A549 (cell line): ENCODE data around the gene FBXO34. TPM values are rescaled to one million over a fixed set of nuclear protein-coding genes. Genes with fewer than 3 reads are reported as not detected.

Experiments
- ATAC-seq, 2 experiments: fragments of 200-7000 bp in 1 of 2; fragments of >200 bp in 1 of 2; cut with Nextera tagmentation in 1 of 2; cut with Tn5 transposase in 1 of 2; 3 replicates each; pipeline versions ENCODE4 v1.8.0 to v1.9.1; 2018 to 2020; ENCODE audit warnings: mild to moderate bottlenecking in 1 of 2, moderate library complexity in 1 of 2
- CTCF ChIA-PET: fragments of 300-600 bp; sonication (Branson Sonifier 250); formaldehyde crosslinking; extraction: SDS; loops from one replicate; lab custom pipeline; 2021; ENCODE audit warnings: antibody characterized with exemption, inconsistent platforms; lab: Yijun Ruan, JAX
- POLR2A ChIA-PET: fragments of 350-600 bp; formaldehyde crosslinking; extraction: SDS; loops from one replicate; lab custom pipeline; 2021; ENCODE audit warnings: antibody characterized with exemption, inconsistent platforms; lab: Yijun Ruan, JAX
- DNase-seq, 2 experiments: peaks; one replicate each; pipeline versions ENCODE4 v3.0.0 to v3.0.0-alpha.2; 2011 to 2016; ENCODE audit warnings: low read depth in 1 of 2, low spot score in 1 of 2
- FAIRE-seq: peaks from 2 replicates; lab custom pipeline; 2011; peaks lifted over from hg19 to GRCh38; lab: Jason Lieb, UNC
- H3K27ac ChIP-seq, 2 experiments: fragments of >200 bp; sonication (Bioruptor Twin); formaldehyde crosslinking; 3 replicates each; pipeline ENCODE4 v1.5.1; 2016 to 2017
- H3K4me1 ChIP-seq: fragments of >200 bp; sonication (Bioruptor Twin); formaldehyde crosslinking; 3 replicates; pipeline ENCODE4 v1.6.1; 2016
- H3K4me2 ChIP-seq: fragments of >200 bp; sonication (Bioruptor Twin); formaldehyde crosslinking; 3 replicates; pipeline ENCODE4 v1.6.1; 2016
- H3K4me3 ChIP-seq: fragments of >200 bp; sonication (Bioruptor Twin); formaldehyde crosslinking; 3 replicates; pipeline ENCODE4 v1.5.1; 2016
- H3K9me3 ChIP-seq: fragments of >200 bp; sonication (Bioruptor Twin); formaldehyde crosslinking; 3 replicates; pipeline ENCODE4 v1.6.1; 2016
- BHLHE40 ChIP-seq: IDR thresholded peaks from 2 replicates; pipeline ENCODE4 v1.6.1; 2012; ENCODE audit warnings: low read depth, low read length, inconsistent platforms
- CBX8 ChIP-seq: fragments of 200-600 bp; sonication (generic); IDR thresholded peaks from 2 replicates; pipeline ENCODE4 v1.6.1; 2016
- CHD2 ChIP-seq: fragments of 150-350 bp; IDR thresholded peaks from 2 replicates; pipeline ENCODE4 v1.6.1; 2014; ENCODE audit warnings: low read length; ENCODE audit not compliant: partially characterized antibody
- EP300 ChIP-seq, 2 experiments: fragments of >200 bp; sonication (Bioruptor Twin); formaldehyde crosslinking; IDR thresholded peaks; 2 replicates in 1 of 2; 3 replicates in 1 of 2; pipeline ENCODE4 v1.6.1; 2016 to 2017
- FOSL2 ChIP-seq, 2 experiments: fragments of 450-650 bp in 1 of 2; fragments of >200 bp in 1 of 2; sonication (Bioruptor Twin) in 1 of 2; formaldehyde crosslinking; IDR thresholded peaks; 2 replicates each; pipeline versions ENCODE4 v1.5.0 to v1.6.1; 2016 to 2020; ENCODE audit warnings: mild to moderate bottlenecking in 1 of 2, moderate library complexity in 1 of 2
- HDAC2 ChIP-seq: fragments of 200-600 bp; sonication (generic); IDR thresholded peaks from 2 replicates; pipeline ENCODE4 v1.6.1; 2016
- HES2 ChIP-seq: fragments of >200 bp; sonication (Bioruptor Twin); formaldehyde crosslinking; IDR thresholded peaks from 2 replicates; pipeline ENCODE4 v1.6.1; 2016
- HEYL ChIP-seq: fragments of 250-450 bp; sonication (Bioruptor Pico); IDR thresholded peaks from 2 replicates; pipeline ENCODE4 v1.8.0; 2021; ENCODE audit warnings: mild to moderate bottlenecking, moderate library complexity
- HMGXB4 ChIP-seq: fragments of 250-450 bp; sonication (Bioruptor Pico); IDR thresholded peaks from 2 replicates; pipeline ENCODE4 v1.5.0; 2021; ENCODE audit warnings: mild to moderate bottlenecking, moderate library complexity, borderline replicate concordance
- HOXB13 ChIP-seq: fragments of 250-450 bp; sonication (Bioruptor Pico); IDR thresholded peaks from 2 replicates; pipeline ENCODE4 v1.5.0; 2020; ENCODE audit warnings: low read depth, mild to moderate bottlenecking, moderate library complexity
- JUN ChIP-seq, 2 experiments: fragments of >200 bp; sonication (Bioruptor Twin); formaldehyde crosslinking; IDR thresholded peaks; 2 replicates in 1 of 2; 3 replicates in 1 of 2; pipeline ENCODE4 v1.6.1; 2016 to 2017
- KDM5A ChIP-seq: fragments of 200-600 bp; sonication (generic); IDR thresholded peaks from 2 replicates; pipeline ENCODE4 v1.6.1; 2016; ENCODE audit warnings: antibody characterized with exemption, mild to moderate bottlenecking
- MYC ChIP-seq: IDR thresholded peaks from 2 replicates; pipeline ENCODE4 v1.6.1; 2012; ENCODE audit warnings: mild to moderate bottlenecking, inconsistent platforms, low read length, improper control_type of control experiment, borderline replicate concordance
- NPAS2 ChIP-seq: fragments of 250-450 bp; sonication (Bioruptor Pico); IDR thresholded peaks from 2 replicates; pipeline ENCODE4 v1.8.0; 2022; ENCODE audit warnings: mild to moderate bottlenecking, moderate library complexity, borderline replicate concordance
- POLR2A ChIP-seq: IDR thresholded peaks from 2 replicates; pipeline ENCODE4 v1.6.1; 2012; ENCODE audit warnings: mild to moderate bottlenecking, low read length
- RAD21 ChIP-seq, 2 experiments: fragments of >200 bp in 1 of 2; sonication (Bioruptor Twin) in 1 of 2; formaldehyde crosslinking in 1 of 2; IDR thresholded peaks in 1 of 2; conservative IDR thresholded peaks in 1 of 2; 2 replicates in 1 of 2; 3 replicates in 1 of 2; pipeline ENCODE4 v1.6.1; 2012 to 2018; ENCODE audit warnings: inconsistent platforms in 1 of 2
- RARB ChIP-seq: fragments of 250-450 bp; sonication (Bioruptor Pico); IDR thresholded peaks from 2 replicates; pipeline ENCODE4 v1.8.0; 2021; ENCODE audit warnings: mild to moderate bottlenecking, moderate library complexity
- REST ChIP-seq: fragments of 200-600 bp; sonication (generic); IDR thresholded peaks from 2 replicates; pipeline ENCODE4 v1.6.1; 2016; ENCODE audit warnings: antibody characterized with exemption, mild to moderate bottlenecking, moderate library complexity
- SMC3 ChIP-seq: fragments of >200 bp; sonication (Bioruptor Twin); formaldehyde crosslinking; IDR thresholded peaks from 3 replicates; pipeline ENCODE4 v1.6.1; 2018; ENCODE audit warnings: inconsistent platforms
- USF2 ChIP-seq: fragments of 450-650 bp; IDR thresholded peaks from 2 replicates; pipeline ENCODE4 v1.6.1; 2014; ENCODE audit warnings: antibody characterized with exemption
- ZSCAN20 ChIP-seq: fragments of 250-450 bp; sonication (Bioruptor Pico); IDR thresholded peaks from 2 replicates; pipeline ENCODE4 v1.8.0; 2022; ENCODE audit warnings: mild to moderate bottlenecking, moderate library complexity
- WGBS: methylation state at CpG from one replicate; pipeline ENCODE4 v1.1.6; 2017; ENCODE audit errors: missing lambda C conversion rate; 5-methylcytosine and 5-hydroxymethylcytosine counted together
- polyA plus RNA-seq, 4 experiments: library from polyadenylated mRNA; depleted of rRNA in 3 of 4; stranded (reverse); fragments of >200 nt; fragmentation: RNase III in 1 of 4; extraction: RNeasy Plus Mini Kit Qiagen cat#74134 plus additional on column Dnase treatment in 1 of 4; gene quantifications; 2 replicates in 3 of 4; 3 replicates in 1 of 4; pipeline ENCODE4 v1.2.3, GENCODE V29; 2011 to 2017

The FBXO34 gene
- polyA plus RNA-seq, 2 of the 4 experiments (the other 2 are of a cell fraction) = 15.4 to 28.0 TPM

GRCh38 chr14:55372825-55373224 is 101.6 kb downstream of the FBXO34 start:
- Histone ChIP-seq H3K4me2 (no peak overlapping the region), H3K4me1 (no peaks in the 10 kb centered on the region), H3K9me3 (no peaks in the 10 kb centered on the region)
- no peak for DNase-seq
- CTCF ChIA-PET = interaction anchor here (3.1 kb wide), 1 partner anchor 101 kb away, joined by 10 read pairs; the partner anchor contains the start of gene FBXO34
- ATAC-seq = no peak
- POLR2A ChIA-PET = no interaction called here
- TF ChIP-seq HDAC2 (no peak), JUN (IDR thresholded peaks at IDR 0.05) (no peak), HES2 (no peak), CHD2 (no peak), RARB (no peak), KDM5A (no peak), CBX8 (no peak)
- TF ChIP-seq, all 56 proteins: peak for 0
- WGBS = 94% methylated on average over 7 of the region's 7 CpGs
- FAIRE-seq = no peak
- Histone ChIP-seq H3K4me3 (no peak overlapping the region), H3K27ac (no peak overlapping the region)

- TF ChIP-seq RAD21 (conservative IDR thresholded peaks at IDR 0.05 in 1 of 2, IDR thresholded peaks at IDR 0.05 in 1 of 2) (no peak), REST (no peak)
- CTCF ChIA-PET = interaction anchor here (1.0 to 3.1 kb wide), 3 partner anchors 54 to 966 kb away, joined by 3 to 10 read pairs (median 3); partner anchors contain the start of gene FBXO34
These were observed 102.8 kb downstream of the FBXO34 start for GRCh38 chr14:55373784-55374705.

GRCh38 chr14:55374771-55375170 is 103.5 kb downstream of the FBXO34 start:
- Histone ChIP-seq H3K4me1 (no peaks in the 10 kb centered on the region), H3K4me3 (no peak overlapping the region), H3K27ac (no peak overlapping the region), H3K4me2 (no peak overlapping the region), H3K9me3 (no peaks in the 10 kb centered on the region)
- DNase-seq (no peak), FAIRE-seq (no peak), ATAC-seq (no peak)
- CTCF ChIA-PET = interaction anchor here (1.0 to 1.3 kb wide), 2 partner anchors 53 to 965 kb away, joined by 3 read pairs; no protein-coding TSS in a partner anchor
- POLR2A ChIA-PET = no interaction called here
- WGBS = 89% methylated on average over 4 of the region's 4 CpGs
- TF ChIP-seq MYC = no peak
- TF ChIP-seq FOSL2 (IDR thresholded peaks at IDR 0.05) = no peak
- TF ChIP-seq FOSL2 (CRISPR knock-in tag; IDR thresholded peaks at IDR 0.05) = no peak
- no peak for TF ChIP-seq ZSCAN20
- TF ChIP-seq HOXB13 (CRISPR knock-in tag) = no peak
- TF ChIP-seq BHLHE40 = no peak
- no peak for TF ChIP-seq KDM5A
- no peak for TF ChIP-seq HDAC2
- TF ChIP-seq HMGXB4 = no peak
- TF ChIP-seq USF2 = no peak
- TF ChIP-seq EP300 (IDR thresholded peaks at IDR 0.05) = no peak
- no peak for TF ChIP-seq NPAS2 (CRISPR knock-in tag)
- TF ChIP-seq SMC3 = no peak
- no peak for TF ChIP-seq REST
- no peak for TF ChIP-seq POLR2A
- TF ChIP-seq HEYL (CRISPR knock-in tag) = no peak

More at GRCh38 chr14:55373784-55374705, 102.8 kb downstream of the FBXO34 start:
- H3K4me1 ChIP-seq = no peaks in the 10 kb centered on the region
- FAIRE-seq (no peak), ATAC-seq (no peak), DNase-seq (no peak)
- 59% methylated on average over 5 of the region's 5 CpGs for WGBS
- H3K4me2 ChIP-seq = no peak overlapping the region
- H3K27ac ChIP-seq = no peak overlapping the region
- POLR2A ChIA-PET = no interaction called here
- H3K9me3 ChIP-seq = no peaks in the 10 kb centered on the region
- H3K4me3 ChIP-seq = no peak overlapping the region
